GM21737 (cell line): ENCODE measurements around the gene RTKN2.
A peak's percentile ranks its signal among the peaks of the same experiment; 100 is the strongest.
"Not testable (repeated sequence)": the region's sequence is repeated elsewhere in the genome, so short reads cannot be mapped to it uniquely, and the experiment has no call there.

Experiments
- ATAC-seq: cut with Tn5 transposase; IDR thresholded peaks from one replicate; pipeline ENCODE4 v1.9.1; 2021; ENCODE audit warnings: mild to moderate bottlenecking, moderate library complexity; ENCODE audit not compliant: unreplicated experiment

The RTKN2 gene, protein sequence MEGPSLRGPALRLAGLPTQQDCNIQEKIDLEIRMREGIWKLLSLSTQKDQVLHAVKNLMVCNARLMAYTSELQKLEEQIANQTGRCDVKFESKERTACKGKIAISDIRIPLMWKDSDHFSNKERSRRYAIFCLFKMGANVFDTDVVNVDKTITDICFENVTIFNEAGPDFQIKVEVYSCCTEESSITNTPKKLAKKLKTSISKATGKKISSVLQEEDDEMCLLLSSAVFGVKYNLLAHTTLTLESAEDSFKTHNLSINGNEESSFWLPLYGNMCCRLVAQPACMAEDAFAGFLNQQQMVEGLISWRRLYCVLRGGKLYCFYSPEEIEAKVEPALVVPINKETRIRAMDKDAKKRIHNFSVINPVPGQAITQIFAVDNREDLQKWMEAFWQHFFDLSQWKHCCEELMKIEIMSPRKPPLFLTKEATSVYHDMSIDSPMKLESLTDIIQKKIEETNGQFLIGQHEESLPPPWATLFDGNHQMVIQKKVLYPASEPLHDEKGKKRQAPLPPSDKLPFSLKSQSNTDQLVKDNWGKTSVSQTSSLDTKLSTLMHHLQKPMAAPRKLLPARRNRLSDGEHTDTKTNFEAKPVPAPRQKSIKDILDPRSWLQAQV

DNA sequence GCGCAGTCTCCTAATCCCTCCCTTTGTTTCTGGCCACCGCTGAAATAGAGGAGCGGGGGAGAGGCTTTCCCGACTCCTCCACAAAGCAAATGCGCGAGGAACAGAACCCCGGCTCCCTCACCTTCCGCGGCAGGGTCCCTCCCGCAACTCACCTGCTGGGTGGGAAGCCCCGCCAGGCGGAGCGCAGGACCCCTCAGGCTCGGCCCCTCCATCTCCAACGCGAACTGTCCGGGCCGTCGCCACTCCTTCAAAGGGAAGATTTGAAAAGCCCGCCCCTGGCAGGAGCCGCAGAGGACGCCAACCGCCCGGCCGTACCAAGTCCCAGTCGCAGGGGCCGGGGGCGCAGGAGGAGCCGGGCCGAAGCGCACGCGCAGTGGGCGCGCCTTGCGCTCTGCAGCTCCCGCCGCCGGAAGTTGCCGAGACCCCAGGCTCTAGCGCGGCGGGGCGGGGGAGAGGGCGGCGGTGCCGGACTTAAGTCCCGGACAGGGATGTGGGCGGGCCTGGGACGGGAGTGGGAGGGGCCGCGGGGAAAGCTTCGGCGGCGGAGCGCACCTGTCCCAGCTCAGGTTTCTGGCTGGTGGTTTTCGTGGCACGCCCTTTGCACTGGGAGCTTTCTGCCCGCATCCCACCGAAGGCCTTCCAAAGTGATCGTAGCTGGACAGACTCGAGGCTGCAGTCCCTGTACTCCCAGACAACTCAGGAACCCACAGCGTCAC lies at the start of gene RTKN2:
RTKN2 (minus strand) TSS at position 446 of the 716 bp plus-strand sequence; CDS start at position 212, 234 bp downstream.
- ATAC-seq = peak; percentile 77

DNA sequence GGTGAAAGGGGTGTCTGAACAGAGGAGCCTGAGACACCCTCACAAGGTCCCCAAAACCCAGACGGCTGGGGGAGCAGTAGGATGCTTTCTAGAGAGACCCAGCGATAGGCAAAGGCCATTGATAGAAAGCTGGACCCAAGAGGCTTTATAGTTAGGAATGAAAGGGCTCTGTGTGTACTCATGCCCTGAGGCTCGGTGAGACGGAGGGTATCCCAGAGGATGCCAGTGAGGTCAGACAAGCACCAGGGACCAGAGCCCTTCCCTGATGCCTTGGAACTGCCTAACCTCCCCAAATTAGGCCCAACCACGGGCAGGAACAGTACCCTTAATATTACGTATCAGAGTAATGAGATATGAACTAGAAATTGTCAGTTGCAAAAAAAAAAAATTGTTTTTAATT lies 48.6 kb upstream of the RTKN2 start:
- no peak for ATAC-seq

DNA sequence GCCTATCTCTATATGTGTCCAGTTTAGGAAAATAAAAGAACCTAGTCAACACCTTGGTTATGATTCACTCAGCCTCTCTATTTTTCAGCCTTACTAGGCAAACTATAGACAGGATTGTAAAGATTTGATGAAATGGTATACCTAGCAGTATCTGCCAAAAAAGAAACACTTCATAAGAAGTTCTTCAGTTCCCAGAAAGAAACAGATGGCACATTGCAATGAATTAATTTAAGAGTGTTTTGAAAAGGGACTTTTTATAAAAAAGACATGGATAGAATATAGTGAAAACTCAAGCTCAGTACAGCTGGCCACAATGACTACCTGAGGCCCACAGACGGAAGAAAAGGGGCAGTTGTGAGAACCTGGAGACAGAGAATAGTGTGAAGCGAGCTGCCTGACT lies 40.6 kb upstream of the RTKN2 start:
- no peak for ATAC-seq

DNA sequence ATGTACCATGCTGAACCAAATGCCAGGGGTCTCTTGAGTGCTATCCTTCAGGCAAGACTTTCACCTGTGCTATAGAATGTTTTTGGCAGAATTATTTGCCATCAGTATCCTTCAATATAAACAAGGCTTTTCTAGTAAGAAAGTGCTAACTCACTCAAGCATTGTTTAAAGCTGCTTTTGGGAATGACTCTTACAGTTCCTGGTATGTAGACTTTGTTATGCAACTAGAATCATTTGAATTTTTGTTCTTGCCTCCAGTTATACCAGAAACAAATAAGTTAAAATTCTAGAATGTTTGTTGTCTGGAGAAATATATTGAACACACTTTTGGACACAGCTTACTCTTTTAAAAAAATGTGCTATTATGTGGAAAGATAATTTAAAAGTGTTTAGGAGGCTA lies 39.5 kb upstream of the RTKN2 start:
- no peak for ATAC-seq

DNA sequence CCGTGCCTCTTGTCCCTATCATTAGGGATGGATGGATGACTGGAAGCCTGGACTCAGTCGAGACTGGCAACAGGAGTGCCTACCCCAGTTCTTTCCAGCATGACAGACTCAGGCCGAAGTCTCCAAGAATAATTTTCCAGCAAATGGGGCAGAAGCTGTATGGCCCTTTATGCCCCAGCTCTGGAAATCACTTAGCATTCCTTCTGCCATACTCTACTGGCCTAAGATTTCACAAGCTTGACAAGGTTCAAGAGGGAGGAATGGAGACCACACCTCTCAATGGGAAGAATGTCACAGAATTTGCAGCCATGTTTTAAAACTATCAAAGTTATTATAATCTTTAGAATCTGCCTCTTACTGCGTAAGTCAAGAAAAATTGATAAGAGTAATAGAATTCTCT lies 39.0 kb upstream of the RTKN2 start:
- no peak for ATAC-seq

DNA sequence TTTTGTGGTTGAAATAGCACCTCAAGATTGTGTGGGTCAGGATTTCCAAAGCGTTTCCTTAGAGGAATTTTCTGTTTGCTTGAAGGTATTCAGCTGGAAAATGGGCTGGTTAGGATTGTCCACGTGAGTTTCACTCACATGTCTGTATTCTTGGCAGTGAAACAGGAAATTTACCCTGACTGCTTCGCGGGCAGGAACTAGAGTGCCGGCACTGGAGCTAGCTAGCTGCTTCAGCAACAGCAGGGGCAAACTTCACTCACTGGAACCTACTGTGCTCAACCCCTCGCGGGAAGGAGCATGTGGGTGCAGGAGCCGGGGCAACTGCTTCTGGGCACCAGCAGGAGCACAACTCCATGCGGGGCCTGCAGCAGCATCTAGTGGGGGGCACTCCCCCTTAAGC lies 38.0 kb upstream of the RTKN2 start:
- no peak for ATAC-seq

DNA sequence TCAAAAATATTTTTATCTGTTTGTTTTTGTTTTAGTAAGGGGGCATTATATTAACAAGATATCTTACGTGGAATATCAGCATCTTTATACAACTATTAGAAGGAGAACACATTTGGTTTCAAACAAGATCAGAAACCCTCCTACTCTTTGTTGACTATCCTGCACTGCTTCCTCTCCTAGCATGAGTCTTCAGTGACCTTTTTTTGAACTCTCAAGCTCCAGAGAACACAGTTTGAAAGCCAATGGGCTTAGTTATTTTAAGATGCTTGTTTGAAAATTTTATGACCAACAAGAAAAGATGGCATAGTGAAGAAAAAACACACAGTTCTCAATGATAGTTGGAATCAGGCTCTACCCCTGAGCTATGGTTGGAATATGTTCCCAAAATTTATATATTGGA lies 37.2 kb upstream of the RTKN2 start:
- ATAC-seq = no peak

DNA sequence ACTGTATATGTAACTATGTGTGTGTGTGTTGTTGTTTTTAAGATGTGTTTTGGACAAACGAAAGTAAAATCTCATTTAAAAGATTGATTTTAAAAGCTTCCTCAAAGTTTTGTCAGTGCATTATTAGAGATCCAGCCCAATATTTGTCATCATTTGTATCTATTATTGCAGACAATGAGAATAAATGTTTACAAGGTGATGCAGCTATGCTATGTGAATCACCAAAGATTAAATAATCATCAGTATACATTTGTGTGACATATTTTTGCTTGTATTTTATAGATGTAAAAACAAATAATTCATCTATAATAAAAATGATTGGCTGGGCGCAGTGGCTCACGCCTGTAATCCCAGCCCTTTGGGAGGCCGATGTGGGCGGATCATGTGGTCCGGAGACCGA lies 35.3 kb upstream of the RTKN2 start:
- ATAC-seq = no peak

DNA sequence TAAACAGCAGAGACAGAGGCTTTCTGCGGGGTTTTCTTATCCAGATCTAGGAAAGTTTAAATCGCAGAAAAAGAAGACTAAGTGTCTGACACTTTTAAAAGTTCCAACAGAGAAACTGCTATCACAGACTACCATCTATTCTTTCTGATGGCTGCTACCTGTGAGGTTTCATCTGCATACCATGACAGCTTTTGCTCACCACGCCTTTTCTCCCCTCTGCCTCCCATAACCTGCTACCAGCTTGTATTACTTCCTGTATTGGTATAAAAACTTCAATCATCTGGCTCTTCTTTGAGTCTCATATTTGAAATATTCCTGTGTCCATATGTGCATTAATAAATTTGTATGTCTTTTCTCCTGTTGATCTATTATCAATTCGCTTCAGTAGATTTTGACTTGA lies 34.1 kb upstream of the RTKN2 start:
- ATAC-seq = no peak

DNA sequence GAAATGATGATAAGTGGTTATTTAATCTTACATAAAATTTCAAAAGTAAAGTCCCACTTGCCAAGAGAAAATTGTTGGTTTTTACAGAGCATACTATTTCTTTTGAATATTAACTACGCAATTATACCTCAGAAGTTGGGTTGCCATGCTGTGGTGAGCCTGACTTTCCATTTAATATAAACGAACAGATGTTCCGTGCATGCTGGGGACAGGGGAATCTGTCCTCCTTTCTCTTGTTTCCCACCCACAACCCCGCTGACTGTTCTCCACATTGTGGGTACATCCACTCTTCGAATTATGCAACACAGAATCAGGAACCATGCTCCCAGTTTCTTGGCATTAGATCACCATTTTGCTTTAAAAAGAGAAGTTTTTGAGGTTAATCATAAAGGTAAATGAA lies 29.2 kb upstream of the RTKN2 start:
- no peak for ATAC-seq

DNA sequence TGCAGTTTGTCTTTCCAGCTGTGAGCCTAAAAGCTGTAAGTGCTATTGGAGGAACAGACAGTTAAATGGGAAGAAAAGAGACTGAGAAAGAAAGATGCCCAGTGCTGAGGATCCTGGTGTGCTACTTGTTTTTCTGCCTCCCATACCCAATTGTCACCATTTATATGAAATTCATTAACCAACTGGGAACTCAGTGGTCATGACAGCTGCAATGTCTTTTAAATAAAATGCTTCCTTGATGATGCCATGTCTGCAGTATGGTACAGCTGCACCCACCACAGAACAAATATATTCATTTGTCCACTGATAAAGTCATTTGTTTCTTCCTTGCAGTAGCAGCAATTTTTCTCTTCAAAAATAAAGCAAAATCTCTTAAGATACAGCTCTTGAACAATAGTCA lies 15.6 kb upstream of the RTKN2 start:
- ATAC-seq = no peak

DNA sequence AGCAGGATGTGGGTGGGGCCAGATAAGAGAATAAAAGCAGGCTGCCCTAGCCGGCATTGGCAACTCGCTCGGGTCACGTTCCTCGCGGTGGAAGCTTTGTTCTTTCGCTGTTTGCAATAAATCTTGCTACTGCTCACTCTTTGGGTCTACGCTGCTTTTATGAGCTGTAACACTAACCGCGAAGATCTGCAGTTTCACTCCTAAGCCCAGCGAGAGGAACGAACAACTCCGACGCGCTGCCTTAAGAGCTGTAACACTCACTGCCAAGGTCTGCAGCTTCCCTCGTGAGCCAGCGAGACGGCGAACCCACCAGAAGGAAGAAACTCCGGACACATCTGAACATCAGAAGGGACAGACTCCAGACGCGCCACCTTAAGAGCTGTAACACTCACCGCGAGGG lies 12.7 kb upstream of the RTKN2 start:
- not testable (repeated sequence) for ATAC-seq

DNA sequence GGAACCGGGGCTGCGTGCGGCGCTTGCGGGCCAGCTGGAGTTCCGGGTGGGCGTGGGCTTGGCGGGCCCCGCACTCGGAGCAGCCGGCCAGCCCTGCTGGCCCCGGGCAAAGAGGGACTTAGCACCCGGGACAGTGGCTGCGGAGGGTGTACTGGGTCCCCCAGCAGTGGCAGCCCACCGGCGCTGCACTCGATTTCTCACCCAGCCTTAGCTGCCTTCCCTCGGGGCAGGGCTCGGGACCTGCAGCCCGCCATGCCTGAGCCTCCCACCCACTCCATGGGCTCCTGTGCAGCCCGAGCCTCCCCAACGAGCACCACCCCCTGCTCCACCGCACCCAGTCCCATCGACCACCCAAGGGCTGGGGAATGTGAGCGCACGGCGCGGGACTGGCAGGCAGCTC lies 11.7 kb upstream of the RTKN2 start:
- ATAC-seq = not testable (repeated sequence)

DNA sequence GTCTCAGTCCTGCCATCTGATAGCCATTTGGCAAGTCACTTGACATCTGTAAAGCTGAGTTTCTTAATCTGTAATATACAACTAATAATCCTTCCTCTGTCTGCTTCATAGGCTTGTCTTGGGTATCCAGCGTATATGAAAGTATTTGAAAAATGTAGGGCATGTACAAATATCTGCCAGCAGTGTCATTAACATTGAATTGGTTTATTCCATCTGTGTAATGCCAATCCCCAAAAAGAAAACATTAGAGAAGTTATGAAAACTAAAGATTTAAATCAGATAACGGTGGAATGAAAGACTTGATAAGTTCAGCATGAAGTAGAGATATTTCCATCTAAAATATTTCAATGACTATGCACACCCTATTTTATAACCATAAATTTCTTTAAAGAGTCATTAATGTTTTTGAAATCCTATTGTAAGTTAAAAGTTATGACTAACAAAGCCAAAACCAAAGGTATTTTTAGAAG lies 9.8 kb upstream of the RTKN2 start:
- no peak for ATAC-seq

DNA sequence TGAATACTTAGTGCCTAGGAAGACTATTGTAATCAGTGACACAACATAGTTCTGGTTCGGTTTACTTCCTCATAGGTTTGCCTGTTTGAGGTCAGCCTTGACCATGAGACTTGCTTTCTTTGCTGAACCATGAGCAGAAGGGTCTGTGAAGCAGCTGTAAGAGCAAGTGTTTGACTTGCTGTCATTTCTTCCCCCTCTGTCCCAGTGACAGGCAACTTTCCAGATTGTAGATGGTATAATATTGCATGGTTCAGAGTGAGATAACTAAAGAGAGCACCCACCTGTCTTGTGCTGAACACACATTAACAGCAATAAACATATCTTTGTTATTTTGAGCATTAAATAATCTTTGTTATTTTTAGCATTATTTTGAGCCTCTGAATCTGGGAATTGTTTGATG lies 9.3 kb upstream of the RTKN2 start:
- no peak for ATAC-seq

DNA sequence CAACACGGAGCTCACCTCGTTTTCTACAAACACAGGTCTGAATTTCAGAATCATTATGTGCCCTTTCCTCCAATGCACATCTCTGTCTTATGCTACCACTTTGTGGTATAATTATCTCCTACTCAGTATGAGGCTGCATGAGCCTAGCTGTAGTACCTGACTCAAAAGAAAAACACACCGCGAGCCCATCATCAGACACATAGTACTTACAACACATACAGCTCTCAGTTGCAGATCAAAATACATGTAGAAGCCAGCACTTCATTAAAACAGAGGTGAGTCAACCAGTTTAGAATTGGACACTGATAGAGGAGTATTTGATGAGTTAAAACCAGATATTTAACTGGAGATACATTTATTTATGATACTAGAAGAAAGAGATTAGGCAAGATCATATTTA lies 1.4 kb upstream of the RTKN2 start:
- ATAC-seq = no peak

DNA sequence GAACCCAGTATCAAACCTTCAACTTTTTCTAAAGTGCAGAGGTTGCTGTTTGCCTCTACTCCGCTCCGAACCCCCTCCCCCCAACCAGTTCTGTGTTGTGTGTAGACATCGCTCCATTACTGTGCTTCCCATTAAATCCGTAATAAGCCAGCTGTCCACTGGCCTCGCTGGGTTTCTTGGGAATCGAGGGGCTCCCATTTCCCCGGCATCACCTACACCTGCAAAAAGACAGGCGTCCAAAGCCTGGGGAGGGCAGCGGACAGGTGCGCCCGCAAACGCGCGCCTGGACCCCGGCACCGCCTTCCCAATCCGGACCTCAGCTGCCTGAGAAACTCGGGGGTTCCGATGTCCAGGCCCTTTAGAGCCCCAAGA lies 631 bp downstream of the RTKN2 start:
- no peak for ATAC-seq

DNA sequence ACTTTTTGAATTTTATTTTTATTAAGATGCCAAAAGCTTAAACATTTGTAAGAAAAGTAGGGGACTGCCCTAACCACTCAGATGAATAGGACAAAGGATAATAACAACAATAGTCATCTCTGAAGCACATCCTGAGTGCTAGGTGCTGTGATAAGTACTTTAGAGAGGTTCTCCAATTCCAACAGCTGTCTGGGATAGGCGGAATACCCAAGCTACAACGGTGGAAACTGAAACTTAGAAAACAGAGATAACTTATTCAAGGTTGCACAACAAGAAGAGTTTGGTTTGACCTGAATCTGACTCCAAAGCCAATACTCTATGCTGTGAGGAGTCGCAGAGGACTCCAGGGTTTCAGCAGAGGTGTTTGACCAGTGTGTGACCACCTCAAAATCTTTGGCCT lies 2.0 kb downstream of the RTKN2 start:
- ATAC-seq = no peak

DNA sequence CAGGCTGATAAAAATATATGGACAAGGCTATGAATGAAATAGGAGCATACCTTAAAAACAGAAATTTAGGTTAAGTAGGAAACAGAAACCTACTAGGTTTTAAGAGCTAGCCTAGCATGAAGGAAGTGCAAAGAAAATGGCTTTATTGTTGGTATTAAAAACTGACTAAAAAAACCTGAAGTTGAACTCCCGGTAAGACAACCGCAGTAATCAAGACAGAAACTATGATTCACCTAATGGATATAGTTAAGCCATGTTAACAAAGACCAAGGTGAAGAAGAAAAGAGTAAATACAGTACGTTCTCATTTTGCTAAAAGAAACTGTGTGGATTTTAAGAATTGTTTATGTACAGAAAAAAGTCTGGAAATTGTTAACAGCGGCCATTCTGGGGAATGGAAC lies 2.5 kb downstream of the RTKN2 start:
- no peak for ATAC-seq

DNA sequence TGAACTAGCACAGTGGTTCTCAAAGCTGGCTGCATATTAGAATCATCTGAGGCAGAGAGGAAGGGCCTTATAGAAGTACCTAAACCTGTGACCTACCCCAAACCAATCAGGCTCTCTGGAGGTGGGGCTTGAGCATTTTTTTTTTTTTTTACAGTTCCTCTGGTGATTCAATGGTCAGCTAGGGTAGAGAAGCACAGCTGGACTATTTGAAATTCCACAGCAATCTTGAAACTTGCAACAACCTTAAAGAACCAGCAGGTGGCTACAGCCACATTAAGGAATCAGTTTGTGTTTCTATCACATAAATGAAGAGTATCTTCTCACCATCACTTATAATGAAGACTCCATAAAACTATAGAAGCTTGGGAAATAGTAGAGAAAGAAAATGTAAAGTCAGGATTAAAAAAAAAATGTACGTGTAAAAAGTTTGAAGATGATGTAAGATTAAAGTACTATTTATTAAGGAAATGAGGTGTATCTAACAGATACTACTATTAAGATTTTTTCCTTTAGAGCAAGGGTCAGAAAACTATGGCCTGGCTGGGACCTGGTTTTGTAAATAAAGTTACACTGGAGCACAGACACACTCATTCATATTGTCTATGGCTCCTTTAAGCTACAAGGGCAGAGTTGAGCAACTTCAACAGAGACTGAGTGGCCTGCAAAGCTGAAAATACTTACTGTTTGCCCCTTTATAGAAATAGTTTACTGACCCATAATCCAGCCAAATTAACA lies 3.8 kb downstream of the RTKN2 start:
- ATAC-seq = no peak

DNA sequence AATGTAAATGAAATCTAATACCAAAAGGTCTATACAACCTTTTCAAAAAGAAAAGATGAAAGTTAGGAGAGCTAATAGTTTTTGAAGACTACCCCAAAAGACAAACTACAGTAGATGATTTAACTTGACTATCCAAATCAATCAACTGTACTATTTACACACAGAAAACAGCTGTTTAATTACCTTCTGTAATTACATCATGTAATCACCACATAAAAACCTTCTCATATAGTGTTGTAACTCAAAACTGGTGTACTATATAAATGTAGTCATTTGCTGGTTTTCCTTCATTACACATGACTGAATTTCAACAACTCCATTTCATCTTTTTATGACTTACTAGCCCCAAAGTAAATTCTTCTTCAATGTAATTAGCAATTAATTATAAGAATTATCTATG lies 4.5 kb downstream of the RTKN2 start:
- no peak for ATAC-seq
